ENCODE results near the gene C18orf54.

The C18orf54 gene

DNA sequence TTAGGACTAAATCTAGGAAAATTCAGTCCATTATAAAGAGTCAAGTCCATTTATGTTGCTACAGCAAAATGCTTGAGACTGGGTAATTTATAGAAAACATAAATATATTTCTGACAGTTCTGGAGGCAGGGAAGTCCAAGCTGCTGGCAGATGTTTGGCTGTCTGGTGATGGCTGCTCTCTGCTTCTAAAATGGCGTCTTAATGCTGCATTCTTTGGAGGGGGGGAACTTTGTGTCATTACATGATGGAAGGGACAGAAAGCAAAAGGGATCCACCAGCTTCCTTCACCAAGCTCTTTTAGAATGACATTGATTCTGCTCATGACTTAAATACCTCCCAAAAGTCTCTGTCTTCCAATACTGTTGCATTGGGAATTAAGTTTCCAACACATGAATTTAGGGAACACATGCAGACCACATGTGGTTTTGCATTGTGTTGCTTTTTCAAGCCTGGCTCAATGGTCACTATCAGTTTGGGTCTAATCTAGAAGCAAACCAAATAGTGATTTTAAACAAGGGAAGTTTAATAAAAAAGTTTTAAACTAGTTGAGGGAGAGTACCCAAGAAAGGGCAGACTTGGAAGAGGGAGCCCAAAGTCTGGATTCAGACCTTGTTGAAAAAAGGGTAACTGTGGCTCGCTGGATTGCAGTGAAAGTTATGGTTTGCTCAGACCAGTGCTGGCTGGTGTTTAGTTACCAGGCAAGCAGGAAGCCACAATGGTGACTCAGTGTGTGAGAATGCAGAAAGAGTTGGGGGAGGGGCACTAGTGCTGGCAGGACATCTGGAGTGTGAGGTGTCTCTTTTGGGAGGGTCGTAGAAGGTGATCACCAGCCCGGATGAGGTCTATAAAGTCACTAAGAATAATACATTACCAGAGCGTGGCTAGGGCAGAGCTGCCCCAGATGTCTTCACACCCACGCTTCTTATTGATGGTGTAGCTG is 30.8 kb downstream of the C18orf54 start:
- Histone ChIP-seq H2BK120ac (ENCODE audit: low read depth, low read length) (peak overlapping the region; percentile 6), H3K4me1 (ENCODE audit: control insufficient read depth, low read depth, low read length) (peaks cover 4% of the 10 kb centered on the region), H2BK15ac (replicated peaks; ENCODE audit: low read depth) (peak overlapping the region; percentile 88), H4K8ac (ENCODE audit: low read depth, low read length) (no peak overlapping the region), H2BK5ac (ENCODE audit: low read length) (peak overlapping the region; percentile 31), H4K5ac (ENCODE audit: low read length) (peak overlapping the region; percentile 33), H3K27ac (ENCODE audit: low read depth, low read length) (peak overlapping the region; percentile 72), H3K4me2 (ENCODE audit: low read length) (no peak overlapping the region), H2AK5ac (ENCODE audit: low read length) (no peak overlapping the region), H3K79me1 (ENCODE audit: low read length) (no peaks in the 10 kb centered on the region), H3K56ac (ENCODE audit: low read length) (peak overlapping the region; percentile 54), H3K27me3 (ENCODE audit: insufficient read depth, low read length, poor library complexity) (no peaks in the 10 kb centered on the region), H3K9ac (ENCODE audit: low read length) (no peak overlapping the region), H3K23ac (ENCODE audit: low read length) (no peak overlapping the region), H3K36me3 (ENCODE audit: control insufficient read depth, insufficient read depth, low read length) (no peaks in the 10 kb centered on the region), H3K79me2 (ENCODE audit: control insufficient read depth, insufficient read depth, low read length) (no peaks in the 10 kb centered on the region), H3K4me3 (ENCODE audit: low read length) (no peak overlapping the region), H3K18ac (ENCODE audit: low read length) (peak overlapping the region; percentile 18), H3K4ac (ENCODE audit: low read depth, low read length) (peak overlapping the region; percentile 55)
- WGBS (ENCODE audit: extremely low coverage, insufficient coverage, low lambda C conversion rate) = no CpG with 5 or more reads among the region's 6 CpGs
- DNase-seq = peak; percentile 99

- Histone ChIP-seq H3K4ac (ENCODE audit: low read depth, low read length) (peak overlapping the region; percentile 48), H3K79me1 (ENCODE audit: low read length) (no peaks in the 10 kb centered on the region), H3K4me3 (ENCODE audit: low read length) (no peak overlapping the region), H3K36me3 (ENCODE audit: control insufficient read depth, insufficient read depth, low read length) (no peaks in the 10 kb centered on the region), H3K4me1 (ENCODE audit: control insufficient read depth, low read depth, low read length) (peaks cover 4% of the 10 kb centered on the region), H2BK5ac (ENCODE audit: low read length) (no peak overlapping the region), H3K18ac (ENCODE audit: low read length) (no peak overlapping the region), H2AK5ac (ENCODE audit: low read length) (no peak overlapping the region), H3K79me2 (ENCODE audit: control insufficient read depth, insufficient read depth, low read length) (no peaks in the 10 kb centered on the region), H4K8ac (ENCODE audit: low read depth, low read length) (no peak overlapping the region), H4K5ac (ENCODE audit: low read length) (no peak overlapping the region), H3K9ac (ENCODE audit: low read length) (no peak overlapping the region), H3K27ac (ENCODE audit: low read depth, low read length) (peak overlapping the region; percentile 72), H3K27me3 (ENCODE audit: insufficient read depth, low read length, poor library complexity) (no peaks in the 10 kb centered on the region), H2BK15ac (replicated peaks; ENCODE audit: low read depth) (peak overlapping the region; percentile 19), H2BK120ac (ENCODE audit: low read depth, low read length) (peak overlapping the region; percentile 0), H3K23ac (ENCODE audit: low read length) (no peak overlapping the region), H3K56ac (ENCODE audit: low read length) (no peak overlapping the region), H3K4me2 (ENCODE audit: low read length) (no peak overlapping the region)
- no CpG with 5 or more reads among the region's 2 CpGs for WGBS (ENCODE audit: extremely low coverage, insufficient coverage, low lambda C conversion rate)
- no peak for DNase-seq
Measured at GRCh38 chr18:54389143-54389505, 31.4 kb downstream of the C18orf54 start.

- DNase-seq = no peak
Measured at GRCh38 chr18:54390838-54391237, 33.1 kb downstream of the C18orf54 start.

GRCh38 chr18:54392543-54393023 is 34.9 kb downstream of the C18orf54 start:
- no peak overlapping the region for H3K23ac ChIP-seq (ENCODE audit: low read length)
- no peak overlapping the region for H4K8ac ChIP-seq (ENCODE audit: low read depth, low read length)
- no peak overlapping the region for H3K4ac ChIP-seq (ENCODE audit: low read depth, low read length)
- no peaks in the 10 kb centered on the region for H3K27me3 ChIP-seq (ENCODE audit: insufficient read depth, low read length, poor library complexity)
- no peak overlapping the region for H3K56ac ChIP-seq (ENCODE audit: low read length)
- no CpG with 5 or more reads among the region's 3 CpGs for WGBS (ENCODE audit: extremely low coverage, insufficient coverage, low lambda C conversion rate)
- H3K27ac ChIP-seq (ENCODE audit: low read depth, low read length) = no peak overlapping the region
- H4K5ac ChIP-seq (ENCODE audit: low read length) = no peak overlapping the region
- no peak overlapping the region for H3K18ac ChIP-seq (ENCODE audit: low read length)
- DNase-seq = peak; percentile 74
- no peak overlapping the region for H2BK120ac ChIP-seq (ENCODE audit: low read depth, low read length)
- H3K79me1 ChIP-seq (ENCODE audit: low read length) = no peaks in the 10 kb centered on the region
- H3K36me3 ChIP-seq (ENCODE audit: control insufficient read depth, insufficient read depth, low read length) = no peaks in the 10 kb centered on the region
- H3K4me1 ChIP-seq (ENCODE audit: control insufficient read depth, low read depth, low read length) = peaks cover 4% of the 10 kb centered on the region
- H2BK5ac ChIP-seq (ENCODE audit: low read length) = no peak overlapping the region
- H3K9ac ChIP-seq (ENCODE audit: low read length) = no peak overlapping the region
- H3K79me2 ChIP-seq (ENCODE audit: control insufficient read depth, insufficient read depth, low read length) = no peaks in the 10 kb centered on the region
- no peak overlapping the region for H3K4me2 ChIP-seq (ENCODE audit: low read length)
- no peak overlapping the region for H2AK5ac ChIP-seq (ENCODE audit: low read length)
- H3K4me3 ChIP-seq (ENCODE audit: low read length) = no peak overlapping the region
- H2BK15ac ChIP-seq (replicated peaks; ENCODE audit: low read depth) = no peak overlapping the region

More at GRCh38 chr18:54390838-54391237, 33.1 kb downstream of the C18orf54 start:
- Histone ChIP-seq H3K9ac (ENCODE audit: low read length) (no peak overlapping the region), H3K27ac (ENCODE audit: low read depth, low read length) (no peak overlapping the region), H3K23ac (ENCODE audit: low read length) (no peak overlapping the region), H4K5ac (ENCODE audit: low read length) (no peak overlapping the region), H3K56ac (ENCODE audit: low read length) (no peak overlapping the region), H3K4me1 (ENCODE audit: control insufficient read depth, low read depth, low read length) (peaks cover 4% of the 10 kb centered on the region), H3K4ac (ENCODE audit: low read depth, low read length) (no peak overlapping the region), H3K4me2 (ENCODE audit: low read length) (no peak overlapping the region), H2BK120ac (ENCODE audit: low read depth, low read length) (no peak overlapping the region), H3K4me3 (ENCODE audit: low read length) (no peak overlapping the region), H3K79me2 (ENCODE audit: control insufficient read depth, insufficient read depth, low read length) (no peaks in the 10 kb centered on the region), H3K79me1 (ENCODE audit: low read length) (no peaks in the 10 kb centered on the region), H3K27me3 (ENCODE audit: insufficient read depth, low read length, poor library complexity) (no peaks in the 10 kb centered on the region), H3K18ac (ENCODE audit: low read length) (no peak overlapping the region), H2AK5ac (ENCODE audit: low read length) (no peak overlapping the region), H4K8ac (ENCODE audit: low read depth, low read length) (no peak overlapping the region), H2BK5ac (ENCODE audit: low read length) (no peak overlapping the region), H2BK15ac (replicated peaks; ENCODE audit: low read depth) (no peak overlapping the region), H3K36me3 (ENCODE audit: control insufficient read depth, insufficient read depth, low read length) (no peaks in the 10 kb centered on the region)
- no CpG with 5 or more reads among the region's 3 CpGs for WGBS (ENCODE audit: extremely low coverage, insufficient coverage, low lambda C conversion rate)

DNA sequence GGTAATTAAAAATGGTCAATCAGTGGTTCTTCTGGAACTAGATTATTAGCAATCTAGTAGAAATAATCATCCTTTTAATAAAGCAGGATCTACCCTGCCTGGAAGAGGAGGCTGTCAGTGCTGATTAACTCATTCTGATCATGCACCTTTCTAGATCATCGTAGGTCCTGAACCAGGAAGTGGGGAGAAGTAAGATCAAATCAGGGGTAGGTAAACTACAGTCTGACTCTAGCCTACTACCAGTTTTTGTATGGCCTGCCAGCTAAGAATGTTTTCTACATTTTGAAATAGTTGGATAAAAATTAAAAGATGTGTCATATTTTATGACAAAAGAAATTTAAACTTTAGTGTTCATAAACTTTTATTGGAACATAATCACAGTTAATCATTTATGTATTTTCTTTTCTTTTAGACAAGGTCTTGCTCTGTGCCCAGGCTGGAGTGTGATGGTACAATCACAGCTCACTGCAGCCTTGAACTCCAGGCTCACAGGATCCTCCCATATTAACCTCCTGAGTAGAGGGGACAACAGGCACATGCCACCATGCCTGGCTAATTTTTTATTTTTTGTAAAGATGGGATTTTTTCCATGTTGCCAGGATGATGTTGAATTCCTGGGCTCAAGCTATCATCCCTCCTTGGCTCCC is 36.1 kb downstream of the C18orf54 start:
- Histone ChIP-seq H3K23ac (ENCODE audit: low read length) (no peak overlapping the region), H2AK5ac (ENCODE audit: low read length) (no peak overlapping the region), H3K4me3 (ENCODE audit: low read length) (no peak overlapping the region), H2BK15ac (replicated peaks; ENCODE audit: low read depth) (no peak overlapping the region), H2BK5ac (ENCODE audit: low read length) (no peak overlapping the region), H3K79me1 (ENCODE audit: low read length) (no peaks in the 10 kb centered on the region), H3K4me1 (ENCODE audit: control insufficient read depth, low read depth, low read length) (peaks cover 4% of the 10 kb centered on the region), H3K79me2 (ENCODE audit: control insufficient read depth, insufficient read depth, low read length) (no peaks in the 10 kb centered on the region), H3K4me2 (ENCODE audit: low read length) (no peak overlapping the region), H2BK120ac (ENCODE audit: low read depth, low read length) (no peak overlapping the region), H3K4ac (ENCODE audit: low read depth, low read length) (no peak overlapping the region), H3K36me3 (ENCODE audit: control insufficient read depth, insufficient read depth, low read length) (no peaks in the 10 kb centered on the region), H3K9ac (ENCODE audit: low read length) (no peak overlapping the region), H3K18ac (ENCODE audit: low read length) (no peak overlapping the region), H3K27ac (ENCODE audit: low read depth, low read length) (no peak overlapping the region), H3K56ac (ENCODE audit: low read length) (no peak overlapping the region), H4K8ac (ENCODE audit: low read depth, low read length) (no peak overlapping the region), H3K27me3 (ENCODE audit: insufficient read depth, low read length, poor library complexity) (no peaks in the 10 kb centered on the region), H4K5ac (ENCODE audit: low read length) (no peak overlapping the region)
- no peak for DNase-seq
- WGBS (ENCODE audit: extremely low coverage, insufficient coverage, low lambda C conversion rate) = no CpG with 5 or more reads among the region's 1 CpG

All from mesendoderm (in vitro differentiated cells).